GM21360 (cell line): Measurements from ENCODE around the gene KHDC4.
"Not testable (repeated sequence)": the region's sequence is repeated elsewhere in the genome, so short reads cannot be mapped to it uniquely, and the experiment has no call there.

Source experiments
- ATAC-seq: cut with Tn5 transposase; IDR thresholded peaks from one replicate; pipeline ENCODE4 v1.9.1; 2021; ENCODE audit warnings: mild to moderate bottlenecking, moderate library complexity; ENCODE audit not compliant: unreplicated experiment

Gene KHDC4

GRCh38 chr1:155942578-155943141, 8.4 kb upstream of the KHDC4 start:
- ATAC-seq = no peak

GRCh38 chr1:155941845-155942531, 7.8 kb upstream of the KHDC4 start:
- no peak for ATAC-seq

DNA sequence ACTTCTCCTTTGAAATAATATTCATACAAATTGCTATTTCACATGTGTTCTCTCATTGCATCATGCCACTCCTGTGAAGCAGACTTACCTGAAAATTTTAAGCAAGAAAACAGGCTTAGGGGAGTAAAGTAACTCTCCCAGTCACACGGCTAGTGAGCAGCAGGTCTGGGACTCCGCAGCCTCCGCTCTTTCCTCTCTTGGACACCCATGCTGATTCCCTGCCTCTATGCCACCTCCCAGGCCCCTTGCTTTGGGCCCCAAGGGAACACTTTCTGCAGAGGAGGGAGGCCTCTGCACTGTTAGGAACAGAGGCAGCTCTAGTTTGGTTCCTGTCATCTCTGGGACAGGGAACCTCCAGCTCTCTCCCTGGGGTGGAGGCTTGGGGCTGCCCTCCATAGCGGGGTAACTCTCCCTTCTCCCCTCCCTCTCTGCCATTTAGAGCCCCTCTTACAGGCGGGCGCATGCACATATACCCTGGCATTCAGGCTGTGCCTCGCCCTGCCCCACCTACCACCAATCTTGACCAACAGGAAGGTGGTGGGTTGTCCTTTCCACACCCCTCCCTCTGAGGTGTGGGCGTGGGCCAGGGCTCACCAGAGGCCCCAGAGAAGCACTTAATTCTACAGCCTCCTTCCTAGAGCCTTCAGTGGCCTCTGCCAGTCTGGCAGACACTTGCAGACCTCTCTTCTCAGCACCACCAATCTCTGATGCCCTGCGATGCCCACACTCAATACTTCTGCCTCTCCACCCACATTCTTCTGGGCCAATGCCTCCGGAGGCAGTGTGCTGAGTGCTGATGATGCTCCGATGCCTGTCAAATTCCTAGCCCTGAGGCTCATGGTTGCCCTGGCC, 7.0 kb upstream of the KHDC4 start, which contains the start of gene RXFP4:
Gene RXFP4, plus strand, starts transcription at position 646 of the 852 bp plus-strand sequence. Its CDS starts 72 bp downstream, at position 718.
- no peak for ATAC-seq

DNA sequence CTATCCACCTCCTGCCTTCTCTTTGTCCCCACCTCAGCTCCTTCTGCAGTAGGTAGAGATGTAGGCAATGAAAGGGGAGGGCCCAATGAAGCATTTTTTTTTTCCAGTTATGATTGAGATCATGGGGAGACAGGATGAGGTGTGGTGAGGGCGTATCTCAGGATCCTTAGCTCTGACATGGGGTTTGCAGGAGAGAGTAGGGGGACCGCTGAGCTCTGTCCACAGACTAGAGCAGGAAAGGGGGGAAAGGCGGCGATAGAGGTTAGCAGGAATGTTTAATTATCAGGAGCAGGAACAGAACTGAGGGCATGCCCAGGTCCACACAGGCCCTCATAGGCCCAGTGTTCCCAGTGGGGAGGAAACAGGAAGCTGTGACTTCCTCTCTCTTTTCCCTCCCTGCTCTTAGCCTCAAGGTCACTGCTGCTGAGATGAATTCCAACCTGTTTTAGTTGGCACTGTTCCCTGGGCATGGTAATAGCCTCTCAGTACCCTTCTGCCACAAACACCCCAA, 6.3 kb upstream of the KHDC4 start:
- no peak for ATAC-seq

DNA sequence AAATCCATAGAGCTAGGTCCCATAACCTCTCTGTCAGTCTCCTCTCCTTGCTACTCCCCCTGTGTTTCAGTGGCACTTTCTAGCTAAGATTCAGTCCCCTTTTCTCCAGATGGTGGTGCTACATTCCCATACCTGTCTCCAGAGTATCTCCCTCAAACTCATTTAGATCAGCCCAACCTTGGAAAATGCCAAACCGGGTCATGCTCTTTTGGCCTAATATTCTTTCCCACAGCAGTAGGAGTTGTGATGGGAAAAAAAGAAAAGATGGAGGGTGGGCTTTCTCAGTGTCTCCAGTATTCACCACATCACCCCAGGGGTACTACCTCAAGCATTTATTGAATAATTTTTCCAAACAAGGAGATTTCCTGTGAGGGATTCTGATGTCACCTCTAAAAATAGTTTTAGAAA, 4.0 kb upstream of the KHDC4 start:
- ATAC-seq = no peak

DNA sequence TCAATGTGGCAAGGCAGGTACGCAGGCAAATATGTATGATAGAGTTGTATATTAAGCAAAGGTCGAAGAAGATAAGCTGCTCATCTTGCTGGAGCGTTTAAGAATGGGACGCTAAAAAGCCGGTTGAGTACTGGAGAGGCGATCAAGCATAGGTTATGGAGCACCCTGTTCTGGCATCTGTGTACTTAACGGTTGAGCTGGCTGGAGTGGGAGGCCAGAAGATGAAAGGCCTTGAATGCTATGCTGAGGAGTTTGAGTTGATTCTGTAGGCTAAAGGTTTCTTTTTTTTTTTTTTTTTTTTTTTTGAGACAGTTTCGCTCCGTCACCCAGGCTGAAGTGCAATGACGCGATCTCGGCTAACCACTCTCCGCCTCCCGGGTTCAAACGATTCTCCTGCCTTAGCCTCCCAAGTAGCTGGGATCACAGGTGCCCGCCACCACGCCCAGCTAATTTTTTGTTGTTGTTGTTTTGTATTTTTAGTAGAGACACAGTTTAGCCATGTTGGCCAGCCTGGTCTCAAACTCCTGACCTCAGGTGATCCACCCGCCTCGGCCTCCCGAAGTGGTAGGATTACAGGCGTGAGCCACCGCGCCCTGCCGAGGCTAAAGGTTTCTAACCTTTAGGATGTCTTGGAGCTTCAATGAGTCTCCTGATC, 850 bp upstream of the KHDC4 start:
- ATAC-seq = no peak

DNA sequence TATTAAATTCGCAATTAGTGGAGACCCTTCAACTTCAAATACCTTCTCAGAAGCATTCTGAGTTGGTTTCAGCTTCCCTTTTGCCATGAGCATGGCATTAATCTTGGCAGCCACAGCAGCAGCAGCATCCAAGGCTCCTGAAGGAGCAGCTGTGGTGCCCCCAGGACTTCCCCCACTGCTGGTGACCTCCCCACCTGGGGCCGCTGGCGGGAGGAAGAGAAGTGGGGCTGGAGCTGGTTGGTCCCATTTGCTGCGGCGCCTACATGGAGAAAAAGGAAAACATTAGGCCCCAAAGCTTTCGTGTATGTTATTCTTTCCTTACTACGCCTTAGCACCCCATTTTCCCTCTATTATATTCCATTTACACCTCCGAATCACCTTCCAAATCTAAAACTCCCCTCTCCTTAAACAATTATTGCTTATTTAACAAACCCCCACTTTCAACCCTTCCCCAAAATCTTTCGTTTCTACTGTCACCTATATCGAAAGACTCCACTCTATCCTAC, 569 bp downstream of the KHDC4 start:
- ATAC-seq = no peak

- ATAC-seq = no peak
Observed at GRCh38 chr1:155932487-155932886, 1.7 kb downstream of the KHDC4 start.

- ATAC-seq = no peak
Observed at GRCh38 chr1:155932081-155932480, 2.1 kb downstream of the KHDC4 start.

DNA sequence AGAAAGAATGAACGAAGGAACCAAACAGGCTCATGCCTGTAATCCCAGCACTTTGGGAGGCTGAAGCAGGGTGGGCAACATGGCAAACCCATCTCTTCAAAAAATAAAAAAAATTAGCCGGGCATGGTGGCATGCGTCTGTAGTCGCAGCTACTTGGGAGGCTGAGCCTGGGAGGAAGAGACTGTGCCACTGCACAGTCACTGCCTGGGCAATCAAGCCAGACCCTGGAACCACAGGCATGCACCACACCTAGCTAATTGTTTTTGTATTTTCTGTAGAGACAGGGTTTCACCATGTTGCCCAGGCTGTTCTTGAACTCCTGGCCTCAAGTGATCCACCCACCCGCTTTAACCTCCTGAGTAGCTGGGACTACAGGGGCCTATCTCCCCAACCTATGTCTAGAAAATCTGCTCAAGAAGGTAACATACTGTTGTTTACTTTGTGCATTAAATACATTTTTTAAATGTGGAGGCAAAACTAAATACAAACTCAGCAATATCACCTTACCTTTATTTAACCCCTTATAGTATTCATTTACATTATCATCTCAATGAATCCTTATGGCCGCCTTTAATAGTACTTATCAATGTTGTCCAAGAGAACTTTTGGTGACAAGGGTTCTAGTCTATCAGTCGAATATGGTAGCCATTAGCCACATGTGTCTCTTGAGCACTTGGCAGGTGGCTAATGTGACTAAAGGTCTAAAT, 2.7 kb downstream of the KHDC4 start:
- no peak for ATAC-seq

GRCh38 chr1:155930725-155931124, 3.5 kb downstream of the KHDC4 start:
- ATAC-seq = not testable (repeated sequence)

GRCh38 chr1:155929057-155929456, 5.2 kb downstream of the KHDC4 start:
- no peak for ATAC-seq

DNA sequence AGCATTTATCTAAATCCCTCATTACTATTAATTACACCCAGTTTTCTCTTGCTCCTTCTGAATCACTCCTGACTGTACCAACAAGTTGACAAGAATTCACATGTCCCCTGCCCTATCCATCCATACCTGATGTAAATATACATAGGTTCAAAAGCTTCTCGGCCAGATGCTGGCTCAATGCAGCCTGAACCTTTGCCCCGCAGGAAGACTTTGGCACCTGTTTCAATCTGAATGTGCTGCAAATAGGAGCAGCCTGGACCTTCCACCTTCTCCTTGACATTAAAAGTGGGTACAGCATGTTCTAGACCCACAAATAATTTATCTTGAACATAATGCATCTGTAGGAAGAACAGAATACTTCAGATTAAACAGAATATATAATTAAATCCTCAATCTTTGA, 8.7 kb downstream of the KHDC4 start:
- ATAC-seq = no peak

DNA sequence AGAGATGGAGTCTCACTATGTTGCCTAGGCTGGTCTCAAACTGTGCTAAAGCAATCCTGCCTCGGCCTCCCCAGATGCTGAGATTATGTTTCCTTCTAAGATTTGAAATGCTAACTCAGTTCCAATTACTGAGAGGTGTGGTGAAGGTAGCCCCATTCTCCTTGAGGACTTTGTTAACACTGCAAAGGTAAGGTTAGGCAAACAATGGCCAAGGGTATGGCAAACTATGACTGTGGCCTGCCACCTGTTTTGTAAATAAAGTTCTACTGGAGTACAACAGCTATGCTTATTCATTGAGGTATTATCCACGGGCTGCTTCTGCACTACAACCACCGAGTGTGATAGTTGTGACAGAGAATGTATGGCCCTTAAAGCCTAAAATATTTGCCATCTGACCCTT, 13.5 kb downstream of the KHDC4 start:
- no peak for ATAC-seq

- no peak for ATAC-seq
Observed at GRCh38 chr1:155919801-155920200, 14.4 kb downstream of the KHDC4 start.

DNA sequence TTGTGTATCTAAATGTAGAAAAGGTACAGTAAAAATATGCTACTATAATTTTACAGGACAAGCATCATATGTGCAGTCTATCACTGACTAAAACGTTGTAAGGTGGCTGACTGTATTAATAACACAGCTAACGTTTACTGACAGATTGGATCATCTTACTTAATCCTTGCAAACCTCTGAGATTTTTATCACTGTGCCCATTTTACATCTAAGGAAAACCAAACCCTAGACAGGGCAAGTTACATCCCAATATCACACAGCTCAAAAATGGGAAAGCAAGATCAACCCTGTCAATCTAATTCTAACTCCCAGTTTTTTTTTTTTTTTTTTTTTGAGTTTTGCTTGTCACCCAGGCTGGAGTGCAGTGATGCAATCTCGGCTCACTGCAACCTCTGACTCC, 15.6 kb downstream of the KHDC4 start:
- ATAC-seq = no peak

GRCh38 chr1:155913969-155914757, 20.1 kb downstream of the KHDC4 start:
- ATAC-seq = no peak

DNA sequence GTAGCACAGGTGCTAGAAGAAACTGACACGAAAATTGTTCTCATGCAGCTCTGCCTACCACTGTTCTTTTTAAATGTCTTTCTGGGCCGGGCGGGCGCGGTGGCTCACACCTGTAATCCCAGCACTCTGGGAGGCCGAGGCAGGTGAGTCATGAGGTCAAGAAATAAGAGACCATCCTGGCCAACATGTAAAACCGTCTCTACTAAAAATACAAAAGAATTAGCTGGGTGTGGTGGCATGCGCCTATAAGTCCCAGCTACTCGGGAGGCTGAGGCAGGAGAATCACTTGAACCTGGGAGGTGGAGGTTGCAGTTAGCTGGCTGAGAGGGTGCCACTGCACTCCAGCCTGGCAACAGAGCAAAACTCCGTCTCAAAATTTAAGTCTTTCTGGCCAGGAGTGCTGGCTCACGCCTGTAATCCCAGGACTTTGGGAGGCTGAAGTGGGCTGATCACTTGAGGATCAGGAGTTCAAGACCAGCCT, 22.1 kb downstream of the KHDC4 start:
- no peak for ATAC-seq
